Measurements from ENCODE around the gene PACS2.
"Not testable (repeated sequence)": the region's sequence is repeated elsewhere in the genome, so short reads cannot be mapped to it uniquely, and the experiment has no call there.

Gene PACS2

GRCh38 chr14:105333613-105334364 is 19.2 kb downstream of the PACS2 start:
- no peak for DNase-seq

GRCh38 chr14:105334383-105335230 is 20.1 kb downstream of the PACS2 start:
- DNase-seq, result no peak

- not testable (repeated sequence) for DNase-seq
Measured at GRCh38 chr14:105335231-105335542, 20.6 kb downstream of the PACS2 start.

GRCh38 chr14:105335735-105336476 is 21.4 kb downstream of the PACS2 start:
- DNase-seq, result no peak

- no peak for DNase-seq
Measured at GRCh38 chr14:105336477-105337287, 22.1 kb downstream of the PACS2 start.

GRCh38 chr14:105337433-105337832 is 22.9 kb downstream of the PACS2 start:
- no peak for DNase-seq

GRCh38 chr14:105337966-105338741 is 23.6 kb downstream of the PACS2 start:
- DNase-seq, result no peak

- DNase-seq, result no peak
Measured at GRCh38 chr14:105340821-105341733, 26.5 kb downstream of the PACS2 start.

- DNase-seq, result no peak
Measured at GRCh38 chr14:105343194-105343593, 28.6 kb downstream of the PACS2 start.

- no peak for DNase-seq
Measured at GRCh38 chr14:105346200-105346533, 31.6 kb downstream of the PACS2 start.

GRCh38 chr14:105346876-105347586 is 32.5 kb downstream of the PACS2 start:
- DNase-seq, result no peak

GRCh38 chr14:105347587-105347968 is 33.0 kb downstream of the PACS2 start:
- DNase-seq, result no peak

- DNase-seq, result no peak
Measured at GRCh38 chr14:105348169-105348944, 33.8 kb downstream of the PACS2 start.

GRCh38 chr14:105348945-105349699 is 34.6 kb downstream of the PACS2 start:
- DNase-seq, result no peak

GRCh38 chr14:105349992-105350391 is 35.4 kb downstream of the PACS2 start:
- DNase-seq, result no peak

GRCh38 chr14:105350450-105351244 is 36.1 kb downstream of the PACS2 start:
- DNase-seq, result no peak

GRCh38 chr14:105351410-105351809 is 36.9 kb downstream of the PACS2 start:
- DNase-seq, result no peak

Data from activated CD8-positive, alpha-beta memory T cell treated with anti-CD3 and anti-CD28 coated beads, Interleukin-2, amount 50 U/mL, for 4 hours (primary cell).